ENCODE results near the gene APOLD1.

Gene APOLD1

GRCh38 chr12:12755923-12756322 is 29.5 kb upstream of the APOLD1 start:
- no peak overlapping the region for H3K27ac ChIP-seq (ENCODE audit: insufficient read depth, low read length, poor library complexity, severe bottlenecking)
- H3K4me1 ChIP-seq (ENCODE audit: control insufficient read depth, insufficient read depth, low read length, poor library complexity, severe bottlenecking) = no peaks in the 10 kb centered on the region
- no peaks in the 10 kb centered on the region for H3K36me3 ChIP-seq (ENCODE audit: control insufficient read depth, insufficient read depth, low read length)
- no peak overlapping the region for H3K4me3 ChIP-seq (ENCODE audit: insufficient read depth, low read depth, low read length, poor library complexity, severe bottlenecking)
- no peaks in the 10 kb centered on the region for H3K27me3 ChIP-seq (replicated peaks; ENCODE audit: control insufficient read depth, insufficient read depth, low read length, poor library complexity, severe bottlenecking)
- no peak for DNase-seq
- H3K9me3 ChIP-seq (ENCODE audit: control insufficient read depth, low read length) = no peaks in the 10 kb centered on the region

- Histone ChIP-seq H3K27ac (ENCODE audit: insufficient read depth, low read length, poor library complexity, severe bottlenecking) (no peak overlapping the region), H3K4me3 (ENCODE audit: insufficient read depth, low read depth, low read length, poor library complexity, severe bottlenecking) (no peak overlapping the region), H3K4me1 (ENCODE audit: control insufficient read depth, insufficient read depth, low read length, poor library complexity, severe bottlenecking) (no peaks in the 10 kb centered on the region), H3K9me3 (ENCODE audit: control insufficient read depth, low read length) (no peaks in the 10 kb centered on the region), H3K36me3 (ENCODE audit: control insufficient read depth, insufficient read depth, low read length) (no peaks in the 10 kb centered on the region), H3K27me3 (replicated peaks; ENCODE audit: control insufficient read depth, insufficient read depth, low read length, poor library complexity, severe bottlenecking) (no peaks in the 10 kb centered on the region)
- DNase-seq = no peak
These were observed 28.3 kb upstream of the APOLD1 start for GRCh38 chr12:12757121-12757520.

- no peaks in the 10 kb centered on the region for H3K36me3 ChIP-seq (ENCODE audit: control insufficient read depth, insufficient read depth, low read length)
- no peak overlapping the region for H3K27ac ChIP-seq (ENCODE audit: insufficient read depth, low read length, poor library complexity, severe bottlenecking)
These were observed 26.1 kb upstream of the APOLD1 start for GRCh38 chr12:12759234-12759915.

GRCh38 chr12:12764824-12765223 is 20.6 kb upstream of the APOLD1 start:
- no peak overlapping the region for H3K27ac ChIP-seq (ENCODE audit: insufficient read depth, low read length, poor library complexity, severe bottlenecking)
- H3K36me3 ChIP-seq (ENCODE audit: control insufficient read depth, insufficient read depth, low read length) = no peaks in the 10 kb centered on the region
- no peaks in the 10 kb centered on the region for H3K27me3 ChIP-seq (replicated peaks; ENCODE audit: control insufficient read depth, insufficient read depth, low read length, poor library complexity, severe bottlenecking)
- no peak for DNase-seq
- H3K9me3 ChIP-seq (ENCODE audit: control insufficient read depth, low read length) = peaks cover 5% of the 10 kb centered on the region
- H3K4me1 ChIP-seq (ENCODE audit: control insufficient read depth, insufficient read depth, low read length, poor library complexity, severe bottlenecking) = no peaks in the 10 kb centered on the region
- H3K4me3 ChIP-seq (ENCODE audit: insufficient read depth, low read depth, low read length, poor library complexity, severe bottlenecking) = no peak overlapping the region

More at GRCh38 chr12:12759234-12759915, 26.1 kb upstream of the APOLD1 start:
- DNase-seq = no peak
- Histone ChIP-seq H3K27me3 (replicated peaks; ENCODE audit: control insufficient read depth, insufficient read depth, low read length, poor library complexity, severe bottlenecking) (no peaks in the 10 kb centered on the region), H3K4me1 (ENCODE audit: control insufficient read depth, insufficient read depth, low read length, poor library complexity, severe bottlenecking) (no peaks in the 10 kb centered on the region), H3K4me3 (ENCODE audit: insufficient read depth, low read depth, low read length, poor library complexity, severe bottlenecking) (no peak overlapping the region), H3K9me3 (ENCODE audit: control insufficient read depth, low read length) (no peaks in the 10 kb centered on the region)

- H3K36me3 ChIP-seq (ENCODE audit: control insufficient read depth, insufficient read depth, low read length) = no peaks in the 10 kb centered on the region
- H3K27me3 ChIP-seq (replicated peaks; ENCODE audit: control insufficient read depth, insufficient read depth, low read length, poor library complexity, severe bottlenecking) = no peaks in the 10 kb centered on the region
- H3K9me3 ChIP-seq (ENCODE audit: control insufficient read depth, low read length) = peaks cover 6% of the 10 kb centered on the region
- DNase-seq = no peak
- no peak overlapping the region for H3K27ac ChIP-seq (ENCODE audit: insufficient read depth, low read length, poor library complexity, severe bottlenecking)
- no peaks in the 10 kb centered on the region for H3K4me1 ChIP-seq (ENCODE audit: control insufficient read depth, insufficient read depth, low read length, poor library complexity, severe bottlenecking)
- H3K4me3 ChIP-seq (ENCODE audit: insufficient read depth, low read depth, low read length, poor library complexity, severe bottlenecking) = no peak overlapping the region
These were observed 15.2 kb upstream of the APOLD1 start for GRCh38 chr12:12770262-12770661.

- no peak overlapping the region for H3K27ac ChIP-seq (ENCODE audit: insufficient read depth, low read length, poor library complexity, severe bottlenecking)
- peaks cover 1% of the 10 kb centered on the region for H3K9me3 ChIP-seq (ENCODE audit: control insufficient read depth, low read length)
- H3K36me3 ChIP-seq (ENCODE audit: control insufficient read depth, insufficient read depth, low read length) = no peaks in the 10 kb centered on the region
These were observed 10.7 kb upstream of the APOLD1 start for GRCh38 chr12:12774791-12775190.

DNA sequence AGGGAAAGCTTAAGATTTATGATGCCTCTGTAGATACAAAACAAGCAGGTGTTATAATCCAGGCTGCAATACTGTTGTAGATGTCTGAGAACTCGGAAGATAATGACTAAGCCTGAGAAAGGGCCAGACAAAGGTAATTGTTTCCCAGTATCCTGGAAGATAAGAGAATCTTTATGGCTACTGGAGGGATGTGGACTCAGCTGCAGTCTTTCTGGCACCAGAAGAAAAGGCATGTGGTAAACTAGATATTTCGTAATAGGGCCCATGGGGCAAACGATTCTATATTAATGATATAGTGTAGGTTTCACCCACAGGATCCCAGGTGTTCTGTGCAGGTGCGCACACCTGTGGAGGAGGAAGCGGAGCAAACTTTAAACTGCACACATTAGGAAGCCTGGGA is 9.2 kb upstream of the APOLD1 start:
- H3K4me1 ChIP-seq (ENCODE audit: control insufficient read depth, insufficient read depth, low read length, poor library complexity, severe bottlenecking) = no peaks in the 10 kb centered on the region

More at GRCh38 chr12:12774791-12775190, 10.7 kb upstream of the APOLD1 start:
- no peak overlapping the region for H3K4me3 ChIP-seq (ENCODE audit: insufficient read depth, low read depth, low read length, poor library complexity, severe bottlenecking)
- H3K27me3 ChIP-seq (replicated peaks; ENCODE audit: control insufficient read depth, insufficient read depth, low read length, poor library complexity, severe bottlenecking) = no peaks in the 10 kb centered on the region
- H3K4me1 ChIP-seq (ENCODE audit: control insufficient read depth, insufficient read depth, low read length, poor library complexity, severe bottlenecking) = no peaks in the 10 kb centered on the region
- DNase-seq = no peak

GRCh38 chr12:12777092-12777491 is 8.4 kb upstream of the APOLD1 start:
- no peak overlapping the region for H3K27ac ChIP-seq (ENCODE audit: insufficient read depth, low read length, poor library complexity, severe bottlenecking)
- H3K9me3 ChIP-seq (ENCODE audit: control insufficient read depth, low read length) = no peaks in the 10 kb centered on the region

More for the DNA sequence above, 9.2 kb upstream of the APOLD1 start:
- Histone ChIP-seq H3K4me3 (ENCODE audit: insufficient read depth, low read depth, low read length, poor library complexity, severe bottlenecking) (no peak overlapping the region), H3K27me3 (replicated peaks; ENCODE audit: control insufficient read depth, insufficient read depth, low read length, poor library complexity, severe bottlenecking) (no peaks in the 10 kb centered on the region), H3K36me3 (ENCODE audit: control insufficient read depth, insufficient read depth, low read length) (no peaks in the 10 kb centered on the region), H3K9me3 (ENCODE audit: control insufficient read depth, low read length) (no peaks in the 10 kb centered on the region), H3K27ac (ENCODE audit: insufficient read depth, low read length, poor library complexity, severe bottlenecking) (no peak overlapping the region)
- DNase-seq = no peak

DNA sequence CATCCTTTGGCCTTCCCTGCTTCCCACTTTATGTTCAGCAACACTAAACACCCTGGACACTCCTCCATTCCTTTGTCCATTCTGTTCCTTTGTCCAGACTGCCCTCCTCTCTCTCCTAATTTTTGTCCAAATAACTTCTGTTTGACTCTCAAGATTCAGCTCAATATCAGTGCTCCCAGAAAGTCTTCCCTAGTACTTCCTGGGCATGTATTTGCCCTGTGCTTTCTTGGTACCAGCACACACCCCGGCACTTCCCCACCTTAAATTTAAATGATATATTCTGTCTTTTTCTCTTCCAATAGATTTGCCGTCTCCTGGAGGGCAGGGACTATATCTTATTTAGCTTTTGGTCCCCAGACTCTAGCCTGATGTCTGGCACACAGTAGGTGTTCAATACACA is 6.5 kb upstream of the APOLD1 start:
- H3K4me1 ChIP-seq (ENCODE audit: control insufficient read depth, insufficient read depth, low read length, poor library complexity, severe bottlenecking) = no peaks in the 10 kb centered on the region
- no peaks in the 10 kb centered on the region for H3K36me3 ChIP-seq (ENCODE audit: control insufficient read depth, insufficient read depth, low read length)
- H3K9me3 ChIP-seq (ENCODE audit: control insufficient read depth, low read length) = no peaks in the 10 kb centered on the region
- DNase-seq = no peak
- no peaks in the 10 kb centered on the region for H3K27me3 ChIP-seq (replicated peaks; ENCODE audit: control insufficient read depth, insufficient read depth, low read length, poor library complexity, severe bottlenecking)
- no peak overlapping the region for H3K27ac ChIP-seq (ENCODE audit: insufficient read depth, low read length, poor library complexity, severe bottlenecking)
- no peak overlapping the region for H3K4me3 ChIP-seq (ENCODE audit: insufficient read depth, low read depth, low read length, poor library complexity, severe bottlenecking)

More at GRCh38 chr12:12777092-12777491, 8.4 kb upstream of the APOLD1 start:
- Histone ChIP-seq H3K36me3 (ENCODE audit: control insufficient read depth, insufficient read depth, low read length) (no peaks in the 10 kb centered on the region), H3K4me3 (ENCODE audit: insufficient read depth, low read depth, low read length, poor library complexity, severe bottlenecking) (no peak overlapping the region), H3K4me1 (ENCODE audit: control insufficient read depth, insufficient read depth, low read length, poor library complexity, severe bottlenecking) (no peaks in the 10 kb centered on the region), H3K27me3 (replicated peaks; ENCODE audit: control insufficient read depth, insufficient read depth, low read length, poor library complexity, severe bottlenecking) (no peaks in the 10 kb centered on the region)
- no peak for DNase-seq

- DNase-seq = no peak
- H3K27me3 ChIP-seq (replicated peaks; ENCODE audit: control insufficient read depth, insufficient read depth, low read length, poor library complexity, severe bottlenecking) = no peaks in the 10 kb centered on the region
- H3K4me3 ChIP-seq (ENCODE audit: insufficient read depth, low read depth, low read length, poor library complexity, severe bottlenecking) = no peak overlapping the region
- no peaks in the 10 kb centered on the region for H3K4me1 ChIP-seq (ENCODE audit: control insufficient read depth, insufficient read depth, low read length, poor library complexity, severe bottlenecking)
- H3K36me3 ChIP-seq (ENCODE audit: control insufficient read depth, insufficient read depth, low read length) = no peaks in the 10 kb centered on the region
- H3K9me3 ChIP-seq (ENCODE audit: control insufficient read depth, low read length) = no peaks in the 10 kb centered on the region
- no peak overlapping the region for H3K27ac ChIP-seq (ENCODE audit: insufficient read depth, low read length, poor library complexity, severe bottlenecking)
These were observed 5.9 kb upstream of the APOLD1 start for GRCh38 chr12:12779529-12779928.
